Liver (tissue), 9 donors: ENCODE results near the gene SMKR1. TPM values are rescaled to one million over a fixed set of nuclear protein-coding genes. Genes with fewer than 3 reads are reported as not detected.
A peak's percentile ranks its signal among the peaks of the same experiment; 100 is the strongest.

ENCODE experiments used
- DNase-seq: peaks from one replicate; pipeline ENCODE4 v3.0.0-alpha.2; 2017; ENCODE audit warnings: low spot score
- H3K27ac ChIP-seq, 2 donors: one replicate each; pipeline ENCODE4 v1.7.0; 2013; ENCODE audit warnings: inconsistent platforms in 2 of 2, low read length in 2 of 2, control low read depth in 1 of 2, low read depth in 1 of 2, mild to moderate bottlenecking in 1 of 2
- H3K27me3 ChIP-seq, 4 donors: one replicate each; pipeline versions ENCODE4 v1.6.1 to v1.7.0; 2013; ENCODE audit warnings: low read length in 3 of 4, inconsistent platforms in 1 of 4, mild to moderate bottlenecking in 1 of 4, moderate library complexity in 1 of 4; ENCODE audit not compliant: control insufficient read depth in 4 of 4, insufficient read depth in 4 of 4
- H3K36me3 ChIP-seq, 4 donors: one replicate each; pipeline versions ENCODE4 v1.6.1 to v1.7.0; 2013; ENCODE audit warnings: low read length in 3 of 4, mild to moderate bottlenecking in 3 of 4, low read depth in 1 of 4, moderate library complexity in 1 of 4; ENCODE audit not compliant: control insufficient read depth in 4 of 4, insufficient read depth in 3 of 4
- H3K4me1 ChIP-seq, 4 donors: one replicate each; pipeline versions ENCODE4 v1.6.1 to v1.7.0; 2013; ENCODE audit warnings: low read length in 3 of 4, mild to moderate bottlenecking in 3 of 4, moderate library complexity in 1 of 4; ENCODE audit not compliant: control insufficient read depth in 4 of 4, insufficient read depth in 4 of 4
- H3K4me3 ChIP-seq, 3 donors: one replicate each; pipeline versions ENCODE4 v1.6.1 to v1.7.0; 2013; ENCODE audit warnings: low read length in 3 of 3, control low read depth in 1 of 3, low read depth in 1 of 3, mild to moderate bottlenecking in 1 of 3
- H3K9ac ChIP-seq, 2 donors: one replicate each; pipeline ENCODE4 v1.7.0; 2013; ENCODE audit warnings: low read length in 2 of 2, mild to moderate bottlenecking in 2 of 2, moderate library complexity in 2 of 2, control low read depth in 1 of 2, low read depth in 1 of 2
- H3K9me3 ChIP-seq, 4 donors: one replicate each; pipeline versions ENCODE4 v1.6.1 to v1.7.0; 2013; ENCODE audit warnings: low read length in 3 of 4; ENCODE audit not compliant: control insufficient read depth in 4 of 4
- CTCF ChIP-seq: fragments of 150-350 bp; IDR thresholded peaks from 2 replicates; pipeline ENCODE4 v1.5.1; 2017; ENCODE audit warnings: improper control_type of control experiment, low read depth, low read length; ENCODE audit not compliant: missing input control
- EGR1 ChIP-seq, 2 donors: IDR thresholded peaks; 2 replicates each; pipeline ENCODE4 v1.6.1; 2016 to 2018; ENCODE audit warnings: antibody characterized with exemption in 2 of 2, low read depth in 2 of 2
- FOXA1 ChIP-seq: IDR thresholded peaks from 2 replicates; pipeline ENCODE4 v1.6.1; 2016; ENCODE audit warnings: antibody characterized with exemption
- FOXA2 ChIP-seq: IDR thresholded peaks from 2 replicates; pipeline ENCODE4 v1.6.1; 2016; ENCODE audit warnings: antibody characterized with exemption
- GABPA ChIP-seq, 2 donors: IDR thresholded peaks in 1 of 2; conservative IDR thresholded peaks in 1 of 2; 2 replicates each; pipeline ENCODE4 v1.6.1; 2016; ENCODE audit warnings: antibody characterized with exemption in 2 of 2, mild to moderate bottlenecking in 1 of 2, moderate library complexity in 1 of 2
- HNF4A ChIP-seq, 2 donors: conservative IDR thresholded peaks; 2 replicates each; pipeline ENCODE4 v1.6.1; 2016; ENCODE audit warnings: antibody characterized with exemption in 2 of 2, mild to moderate bottlenecking in 2 of 2
- HNF4G ChIP-seq: IDR thresholded peaks from 2 replicates; pipeline ENCODE4 v1.6.1; 2016; ENCODE audit warnings: antibody characterized with exemption
- JUND ChIP-seq, 2 donors: IDR thresholded peaks; 2 replicates each; pipeline ENCODE4 v1.6.1; 2016; ENCODE audit warnings: antibody characterized with exemption in 2 of 2
- MAX ChIP-seq: IDR thresholded peaks from 2 replicates; pipeline ENCODE4 v1.6.1; 2016; ENCODE audit warnings: antibody characterized with exemption
- NR2F2 ChIP-seq: IDR thresholded peaks from 2 replicates; pipeline ENCODE4 v1.6.1; 2016; ENCODE audit warnings: antibody characterized with exemption
- REST ChIP-seq: IDR thresholded peaks from 2 replicates; pipeline ENCODE4 v1.6.1; 2016; ENCODE audit warnings: antibody characterized with exemption, mild to moderate bottlenecking
- RXRA ChIP-seq, 2 donors: IDR thresholded peaks; 2 replicates each; pipeline ENCODE4 v1.6.1; 2017 to 2018; ENCODE audit warnings: antibody characterized with exemption in 2 of 2, mild to moderate bottlenecking in 1 of 2
- SP1 ChIP-seq: IDR thresholded peaks from 2 replicates; pipeline ENCODE4 v1.6.1; 2018; ENCODE audit warnings: antibody characterized with exemption, mild to moderate bottlenecking
- TAF1 ChIP-seq: conservative IDR thresholded peaks from 2 replicates; pipeline ENCODE4 v1.6.1; 2016; ENCODE audit warnings: antibody characterized with exemption, mild to moderate bottlenecking
- YY1 ChIP-seq: IDR thresholded peaks from 2 replicates; pipeline ENCODE4 v1.6.1; 2016; ENCODE audit warnings: antibody characterized with exemption, mild to moderate bottlenecking
- ZBTB33 ChIP-seq: IDR thresholded peaks from 2 replicates; pipeline ENCODE4 v1.6.1; 2016; ENCODE audit warnings: antibody characterized with exemption
- WGBS: extraction: QIAGEN DNeasy Blood & Tissue Kit; methylation state at CpG from one replicate; pipeline ENCODE4 v1.1.7; 2013; 5-methylcytosine and 5-hydroxymethylcytosine counted together
- polyA plus RNA-seq, 2 donors: library from polyadenylated mRNA; stranded (reverse) in 1 of 2; unstranded in 1 of 2; fragments of 200-250 nt in 1 of 2; fragments of >200 nt in 1 of 2; fragmentation: Nextera tagmentation in 1 of 2; extraction: Ambion mirVana in 1 of 2; gene quantifications; one replicate each; pipeline versions ENCODE4 v1.2.1 to v1.2.3, GENCODE V29; 2013 to 2015
- total RNA-seq, 2 donors: library from RNA; depleted of rRNA; stranded (reverse); fragments of >200 nt; gene quantifications; one replicate each; pipeline ENCODE4 v1.2.3, GENCODE V29; 2014
- donor health status: healthy.
- donor health status: healthy.
- donor health status: healthy.
- donor health status: healthy.
- donor health status: healthy.

The SMKR1 gene
- total and polyA plus RNA-seq, 4 donors = not detected

- no peak for TF ChIP-seq TAF1
- TF ChIP-seq YY1 = no peak
- TF ChIP-seq FOXA2 = no peak
- TF ChIP-seq RXRA (IDR thresholded peaks at IDR 0.05) = no peak
- TF ChIP-seq GABPA (IDR thresholded peaks at IDR 0.05 in 1 of 2, conservative IDR thresholded peaks at IDR 0.05 in 1 of 2) = no peak
- TF ChIP-seq EGR1 (IDR thresholded peaks at IDR 0.05; ENCODE audit: low read depth in 2 of 2) = no peak
- no peak for TF ChIP-seq REST
- no peak for TF ChIP-seq SP1
- TF ChIP-seq ZBTB33 = no peak
- no peak for TF ChIP-seq MAX
- no peak for TF ChIP-seq HNF4G
- no peak for TF ChIP-seq FOXA1
- TF ChIP-seq CTCF = no peak
- no peak for TF ChIP-seq JUND (IDR thresholded peaks at IDR 0.05)
- no peak for TF ChIP-seq NR2F2
- TF ChIP-seq HNF4A (conservative IDR thresholded peaks at IDR 0.05) = no peak
- WGBS = 14% methylated on average over 58 of the region's 58 CpGs
- DNase-seq = no peak
- Histone ChIP-seq H3K27me3 (no peaks in the 10 kb centered on the region), H3K27ac (no peak overlapping the region), H3K4me1 (peaks cover 4 to 15% (median 9%) of the 10 kb centered on the region in 4 donors), H3K36me3 (no peaks in the 10 kb centered on the region), H3K9me3 (no peaks in the 10 kb centered on the region), H3K9ac (no peak overlapping the region), H3K4me3 (peak overlapping the region in 2 of 3 donors; percentile 56 to 66)
Measured at GRCh38 chr7:129502708-129503685, 666 bp downstream of the SMKR1 start.
